Stomach (tissue), 9 donors: ENCODE data around the gene PRKCD. TPM values are rescaled to one million over a fixed set of nuclear protein-coding genes. Genes with fewer than 3 reads are reported as not detected.
A peak's percentile ranks its signal among the peaks of the same experiment; 100 is the strongest.

Experiments used
- DNase-seq, 2 donors: peaks; one replicate each; pipeline versions ENCODE4 v3.0.0 to v3.0.0-alpha.2; 2013 to 2019
- H3K27ac ChIP-seq, 5 donors: fragments of 200-600 bp in 4 of 5; sonication (generic) in 4 of 5; one replicate each; pipeline ENCODE4 v1.5.1; 2013 to 2019; ENCODE audit warnings: mild to moderate bottlenecking in 1 of 5, moderate library complexity in 1 of 5
- H3K27me3 ChIP-seq, 3 donors: fragments of 200-600 bp; sonication (generic); one replicate each; pipeline ENCODE4 v1.5.1; 2017 to 2019; ENCODE audit warnings: mixed run types in 1 of 3
- H3K36me3 ChIP-seq, 4 donors: fragments of 200-600 bp; sonication (generic); 1 replicate in 3 of 4; 2 replicates in 1 of 4; pipeline ENCODE4 v1.5.1; 2016 to 2019
- H3K4me1 ChIP-seq, 4 donors: fragments of 200-600 bp; sonication (generic); one replicate each; pipeline ENCODE4 v1.5.1; 2016 to 2019
- H3K4me3 ChIP-seq, 4 donors: fragments of 200-600 bp; sonication (generic) in 3 of 4; one replicate each; pipeline ENCODE4 v1.5.1; 2016 to 2019; ENCODE audit warnings: mild to moderate bottlenecking in 1 of 4
- H3K9me3 ChIP-seq, 4 donors: fragments of 200-600 bp; sonication (generic); one replicate each; pipeline ENCODE4 v1.5.1; 2016 to 2019
- EP300 ChIP-seq: sonication (generic); formaldehyde crosslinking; IDR thresholded peaks from one replicate; pipeline ENCODE4 v1.6.1; 2017; ENCODE audit warnings: antibody characterized with exemption
- POLR2A ChIP-seq, 4 donors: fragments of 450-650 bp; IDR thresholded peaks; one replicate each; pipeline ENCODE4 v1.6.1; 2016; ENCODE audit warnings: antibody characterized with exemption in 4 of 4, control low read depth in 2 of 4, mild to moderate bottlenecking in 1 of 4, moderate library complexity in 1 of 4
- POLR2AphosphoS5 ChIP-seq, 3 donors: sonication (generic); formaldehyde crosslinking; IDR thresholded peaks; one replicate each; pipeline ENCODE4 v1.6.1; 2016; ENCODE audit warnings: antibody characterized with exemption in 3 of 3
- WGBS, 5 donors: extraction: QIAGEN DNeasy Blood & Tissue Kit in 3 of 5; methylation state at CpG; one replicate each; pipeline versions ENCODE4 v1.1.5 to v1.1.7; 2013 to 2018; 5-methylcytosine and 5-hydroxymethylcytosine counted together
- intact Hi-C: fragments of 100-400 bp; cut with DNase I; formaldehyde crosslinking; loops from one replicate; pipeline ENCODE4 v1.15.1; 2023; ENCODE audit warnings: low total_unique reads
- polyA plus RNA-seq, 3 donors: library from polyadenylated mRNA; stranded (reverse); fragments of 200-250 nt; gene quantifications; one replicate each; pipeline ENCODE4 v1.2.3, GENCODE V29; 2013
- total RNA-seq, 5 donors: library from RNA; depleted of rRNA; stranded (reverse); fragments of >200 nt; gene quantifications; one replicate each; pipeline versions ENCODE4 v1.1.0 to v1.2.3, GENCODE V29; 2014 to 2016
- TF ChIP-seq, protein P1 (sequence below), 7 experiments: fragments of 450-650 bp in 4 of 7; fragments of 200-600 bp in 3 of 7; sonication (generic) in 3 of 7; IDR thresholded peaks; one replicate each; pipeline ENCODE4 v1.5.1; 2016 to 2019; ENCODE audit warnings: antibody characterized with exemption in 7 of 7, control low read depth in 2 of 7, mild to moderate bottlenecking in 1 of 7
- donor health status: healthy with polysubstance abuse.
- donor health status: Bipolar disorder and iron deficiency.
- donor health status: healthy.

PRKCD gene
- total and polyA plus RNA-seq, 8 donors = 15.6 to 117 (median 37.2) TPM

DNA sequence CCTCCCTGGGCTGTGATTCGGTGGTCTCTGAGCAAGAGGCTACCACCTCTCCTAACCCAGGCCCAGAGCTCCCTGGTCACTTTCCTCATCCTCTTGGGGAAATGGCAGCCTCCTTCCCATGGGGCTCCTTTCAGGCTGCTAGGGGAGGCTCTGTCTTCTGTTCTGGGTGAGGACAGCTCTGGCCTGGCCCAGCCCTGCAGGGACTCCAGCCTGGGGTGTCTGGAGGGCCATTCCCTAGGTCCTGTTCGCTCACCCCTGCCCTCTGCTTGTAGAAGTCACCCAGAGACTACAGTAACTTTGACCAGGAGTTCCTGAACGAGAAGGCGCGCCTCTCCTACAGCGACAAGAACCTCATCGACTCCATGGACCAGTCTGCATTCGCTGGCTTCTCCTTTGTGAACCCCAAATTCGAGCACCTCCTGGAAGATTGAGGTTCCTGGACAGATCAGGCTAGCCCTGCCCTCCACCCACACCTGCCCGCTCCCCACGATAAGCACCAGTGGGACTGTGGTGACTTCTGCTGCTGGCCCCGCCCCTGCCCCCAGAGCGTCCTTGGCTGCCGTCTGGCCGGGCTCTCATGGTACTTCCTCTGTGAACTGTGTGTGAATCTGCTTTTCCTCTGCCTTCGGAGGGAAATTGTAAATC is 30.9 kb downstream of the PRKCD start:
- 72 to 85% (median 83%) methylated on average over 10 to 16 of the region's 16 CpGs for WGBS, 5 donors
- TF ChIP-seq, protein P1, sequence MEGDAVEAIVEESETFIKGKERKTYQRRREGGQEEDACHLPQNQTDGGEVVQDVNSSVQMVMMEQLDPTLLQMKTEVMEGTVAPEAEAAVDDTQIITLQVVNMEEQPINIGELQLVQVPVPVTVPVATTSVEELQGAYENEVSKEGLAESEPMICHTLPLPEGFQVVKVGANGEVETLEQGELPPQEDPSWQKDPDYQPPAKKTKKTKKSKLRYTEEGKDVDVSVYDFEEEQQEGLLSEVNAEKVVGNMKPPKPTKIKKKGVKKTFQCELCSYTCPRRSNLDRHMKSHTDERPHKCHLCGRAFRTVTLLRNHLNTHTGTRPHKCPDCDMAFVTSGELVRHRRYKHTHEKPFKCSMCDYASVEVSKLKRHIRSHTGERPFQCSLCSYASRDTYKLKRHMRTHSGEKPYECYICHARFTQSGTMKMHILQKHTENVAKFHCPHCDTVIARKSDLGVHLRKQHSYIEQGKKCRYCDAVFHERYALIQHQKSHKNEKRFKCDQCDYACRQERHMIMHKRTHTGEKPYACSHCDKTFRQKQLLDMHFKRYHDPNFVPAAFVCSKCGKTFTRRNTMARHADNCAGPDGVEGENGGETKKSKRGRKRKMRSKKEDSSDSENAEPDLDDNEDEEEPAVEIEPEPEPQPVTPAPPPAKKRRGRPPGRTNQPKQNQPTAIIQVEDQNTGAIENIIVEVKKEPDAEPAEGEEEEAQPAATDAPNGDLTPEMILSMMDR (IDR thresholded peaks at IDR 0.05) = no peak
- TF ChIP-seq POLR2A (IDR thresholded peaks at IDR 0.05) (no peak), EP300 (no peak), POLR2AphosphoS5 (IDR thresholded peaks at IDR 0.05) (no peak)
- peak overlapping the region in 1 of 5 donors; percentile 24 for H3K27ac ChIP-seq

DNA sequence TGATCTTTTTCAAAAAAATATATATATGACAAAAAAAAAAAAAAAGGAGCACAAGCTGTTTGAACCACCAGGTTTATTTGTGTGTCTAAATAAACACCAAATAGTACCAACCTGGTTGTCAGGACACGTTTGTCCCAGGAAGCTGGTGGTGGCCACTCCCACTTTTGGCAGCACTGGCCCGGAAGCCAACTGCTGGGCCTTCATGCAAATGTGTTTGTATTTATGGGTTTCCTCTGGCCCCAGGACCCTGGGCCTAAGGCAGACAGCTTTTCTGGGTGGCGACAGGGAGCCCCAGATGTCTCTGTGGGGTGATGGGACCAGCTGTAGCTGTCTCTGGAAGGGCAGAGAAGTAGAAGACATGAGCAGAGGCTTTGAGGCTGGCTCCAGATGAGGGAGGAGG is 31.6 kb downstream of the PRKCD start:
- H3K27ac ChIP-seq = peak overlapping the region in 2 of 5 donors; percentile 8 to 42
- no peaks in the 10 kb centered on the region for H3K27me3 ChIP-seq
- 39 to 44% (median 40%) methylated on average over 3 of the region's 3 CpGs for WGBS, 5 donors
- no peak for DNase-seq
- TF ChIP-seq EP300 = no peak
- no peak for TF ChIP-seq POLR2AphosphoS5 (IDR thresholded peaks at IDR 0.05)
- TF ChIP-seq, protein P1 (IDR thresholded peaks at IDR 0.05) = no peak
- TF ChIP-seq POLR2A (IDR thresholded peaks at IDR 0.05) = no peak
- no peak overlapping the region for H3K4me3 ChIP-seq
- peaks cover 29 to 65% (median 54%) of the 10 kb centered on the region in 4 donors for H3K36me3 ChIP-seq
- no peaks in the 10 kb centered on the region for H3K9me3 ChIP-seq
- intact Hi-C loops = no loop called here
- H3K4me1 ChIP-seq = peaks cover 16 to 42% (median 25%) of the 10 kb centered on the region in 4 donors

More for the DNA sequence above, 30.9 kb downstream of the PRKCD start:
- H3K4me1 ChIP-seq = peaks cover 16 to 42% (median 25%) of the 10 kb centered on the region in 4 donors
- no peaks in the 10 kb centered on the region for H3K9me3 ChIP-seq
- H3K36me3 ChIP-seq = peaks cover 33 to 71% (median 61%) of the 10 kb centered on the region in 4 donors
- no peak for DNase-seq
- H3K4me3 ChIP-seq = no peak overlapping the region
- no peaks in the 10 kb centered on the region for H3K27me3 ChIP-seq
- intact Hi-C loops = no loop called here

DNA sequence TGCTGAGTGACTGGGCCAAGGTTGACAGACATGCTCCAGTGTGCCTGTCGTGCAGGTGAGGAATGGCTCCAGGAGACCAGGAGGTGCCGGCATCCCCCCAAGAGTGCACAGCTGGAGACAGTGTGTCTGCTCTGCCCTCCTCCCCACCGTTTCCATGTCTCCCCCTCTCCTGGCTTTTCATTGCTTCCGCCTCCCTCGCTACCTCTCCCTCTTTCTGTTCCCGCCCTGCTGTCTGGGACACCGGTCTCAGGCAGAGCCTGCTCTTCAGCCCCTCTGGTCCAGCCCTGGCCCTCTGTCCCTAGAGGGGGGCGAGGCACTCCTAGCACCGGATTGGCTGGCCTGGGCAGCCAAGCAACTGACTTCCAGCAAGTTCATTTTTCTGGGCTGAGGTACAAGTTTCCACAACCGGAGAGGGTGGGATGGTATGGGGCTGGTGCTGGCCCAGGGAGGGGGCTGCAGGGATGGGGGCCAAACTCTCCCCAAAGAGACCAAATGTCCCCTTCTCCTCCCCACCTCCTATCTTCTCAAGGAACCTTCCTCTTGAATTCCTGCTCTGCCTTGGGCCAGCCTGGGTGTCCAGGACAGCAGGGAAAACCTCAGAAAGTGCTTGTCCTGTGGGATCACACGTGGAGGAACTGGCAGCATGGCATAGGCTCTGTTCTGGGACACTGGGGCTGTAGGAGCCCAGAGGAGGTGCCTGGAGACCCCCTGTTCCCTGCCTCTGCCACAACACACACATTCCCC is 32.6 kb downstream of the PRKCD start:
- peaks cover 16 to 42% (median 25%) of the 10 kb centered on the region in 4 donors for H3K4me1 ChIP-seq
- TF ChIP-seq POLR2AphosphoS5 (IDR thresholded peaks at IDR 0.05) (no peak), EP300 (no peak), POLR2A (IDR thresholded peaks at IDR 0.05) (no peak)
- TF ChIP-seq, protein P1 (IDR thresholded peaks at IDR 0.05) = no peak
- H3K27ac ChIP-seq = peak overlapping the region in 4 of 5 donors; percentile 6 to 70 (median 38)
- peak in 1 of 2 donors; percentile 73 for DNase-seq
- peaks cover 26 to 55% (median 46%) of the 10 kb centered on the region in 4 donors for H3K36me3 ChIP-seq
- H3K27me3 ChIP-seq = no peaks in the 10 kb centered on the region
- H3K4me3 ChIP-seq = no peak overlapping the region
- WGBS, 5 donors = 50 to 65% (median 58%) methylated on average over 11 of the region's 11 CpGs
- H3K9me3 ChIP-seq = no peaks in the 10 kb centered on the region
- intact Hi-C loops = no loop called here

DNA sequence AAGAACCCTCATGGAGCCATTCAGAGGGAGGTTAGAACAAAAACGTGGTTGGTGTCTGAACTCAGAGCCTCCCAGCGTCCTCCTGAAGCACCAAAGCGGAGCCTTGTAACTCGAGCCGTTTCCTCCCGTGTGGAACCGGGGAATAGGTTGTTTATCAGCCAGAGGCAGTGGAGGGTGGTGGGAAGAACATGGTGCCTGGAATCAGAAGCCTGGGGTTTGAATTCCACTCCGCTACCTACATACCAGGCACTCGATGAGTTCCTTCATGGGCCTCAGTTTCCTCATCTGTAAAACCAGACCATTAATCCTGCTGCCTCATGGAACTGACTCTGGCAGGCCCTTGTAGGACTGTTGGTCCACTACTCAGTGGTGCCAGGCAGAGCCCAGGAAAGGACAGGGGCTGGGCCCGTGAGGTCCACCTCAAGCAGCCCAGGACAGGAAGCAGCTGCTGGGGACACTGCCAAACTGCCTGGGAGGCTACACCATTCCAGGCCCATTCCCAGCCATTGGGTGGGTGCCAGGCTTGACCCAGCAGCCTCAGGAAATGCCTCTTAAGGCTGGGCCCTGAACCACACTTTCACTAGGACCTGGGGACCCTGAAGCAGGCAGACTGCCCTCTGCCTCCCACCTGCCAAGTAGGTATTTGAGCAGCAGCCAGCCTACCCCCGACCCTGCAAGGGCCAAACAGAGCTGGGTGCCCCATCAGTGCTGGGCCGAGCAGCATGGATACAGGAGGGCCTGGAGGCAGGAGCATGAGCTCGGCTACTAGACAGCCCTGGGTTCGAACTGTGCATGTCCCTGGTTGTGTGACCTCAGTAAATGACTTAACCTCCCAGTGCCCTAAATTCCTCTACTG is 33.4 kb downstream of the PRKCD start:
- Histone ChIP-seq H3K27me3 (no peaks in the 10 kb centered on the region), H3K9me3 (no peaks in the 10 kb centered on the region), H3K4me3 (no peak overlapping the region), H3K36me3 (peaks cover 18 to 47% (median 38%) of the 10 kb centered on the region in 4 donors), H3K27ac (peak overlapping the region in 4 of 5 donors; percentile 6 to 70 (median 38)), H3K4me1 (peaks cover 16 to 42% (median 25%) of the 10 kb centered on the region in 4 donors)
- TF ChIP-seq, protein P1 (IDR thresholded peaks at IDR 0.05) = no peak
- TF ChIP-seq EP300 (no peak), POLR2AphosphoS5 (IDR thresholded peaks at IDR 0.05) (no peak), POLR2A (IDR thresholded peaks at IDR 0.05) (no peak)
- intact Hi-C loops = no loop called here
- DNase-seq = no peak
- 50 to 64% (median 56%) methylated on average over 12 to 14 of the region's 14 CpGs for WGBS, 5 donors
